HCT116 (cell line): ENCODE data around the gene UMODL1. TPM values are rescaled to one million over a fixed set of nuclear protein-coding genes. Genes with fewer than 3 reads are reported as not detected.

ENCODE experiments used
- ATAC-seq: fragments of 200-7000 bp; cut with Tn5 transposase; 2 replicates; pipeline ENCODE4 v1.9.1; 2020; ENCODE audit warnings: mild to moderate bottlenecking, moderate library complexity
- BruUV-seq: library from RNA; stranded (reverse); fragments of 400-500 nt; replicated peaks from 2 replicates; lab custom pipeline; 2021; lab: Mats Ljungman, UMichigan
- CTCF ChIA-PET: fragments of 300-600 bp; sonication (Branson Sonifier 250); formaldehyde crosslinking; loops from one replicate; lab custom pipeline; 2021; ENCODE audit warnings: antibody characterized with exemption; lab: Charles Lee
- POLR2A ChIA-PET: fragments of 300-600, 350-600 bp; sonication (Branson Sonifier 250); formaldehyde crosslinking; loops from one replicate; lab custom pipeline; 2021; ENCODE audit warnings: antibody characterized with exemption; lab: Charles Lee
- RAD21 ChIA-PET, 2 experiments: fragments of 300-600 bp; sonication (Branson Sonifier 250); formaldehyde crosslinking; loops; one replicate each; lab custom pipeline; 2023; ENCODE audit warnings: low total read pairs in 2 of 2; ENCODE audit not compliant: uncharacterized antibody in 2 of 2, unreplicated experiment in 2 of 2, low non-redundant PET in 1 of 2; lab: Charles Lee
- DNase-seq: peaks from one replicate; pipeline ENCODE4 v3.0.0-alpha.2; 2010; ENCODE audit warnings: low read depth, low spot score
- H2AFZ ChIP-seq: fragments of 200-600 bp; shearing (Covaris generic), sonication (generic); 2 replicates; pipeline ENCODE4 v1.6.1; 2017; ENCODE audit warnings: low read depth, mixed run types, mixed read lengths, antibody characterized with exemption, low read length; ENCODE audit not compliant: poor library complexity, severe bottlenecking
- H3K27ac ChIP-seq: 2 replicates; pipeline ENCODE4 v1.5.1; 2012; ENCODE audit warnings: low read depth, low read length
- H3K27me3 ChIP-seq: fragments of 200-600 bp; sonication (generic); 2 replicates; pipeline ENCODE4 v1.6.1; 2016; ENCODE audit warnings: mixed run types, low read length, mixed read lengths; ENCODE audit not compliant: insufficient read depth
- H3K36me3 ChIP-seq, 2 experiments: fragments of 200-500 bp in 1 of 2; fragments of 200-600 bp in 1 of 2; sonication (Bioruptor generic) in 1 of 2; sonication (generic) in 1 of 2; 2 replicates each; pipeline versions ENCODE4 v1.5.1 to v1.6.1; 2014 to 2016; ENCODE audit warnings: low read length in 2 of 2, inconsistent platforms in 1 of 2, mixed read lengths in 1 of 2, mixed run types in 1 of 2; ENCODE audit not compliant: insufficient read depth in 2 of 2, control insufficient read depth in 1 of 2
- H3K4me1 ChIP-seq, 2 experiments: fragments of 200-600 bp in 1 of 2; sonication (generic) in 1 of 2; 2 replicates each; pipeline versions ENCODE4 v1.5.1 to v1.6.1; 2012 to 2017; ENCODE audit warnings: low read length in 2 of 2, inconsistent platforms in 1 of 2, mild to moderate bottlenecking in 1 of 2, mixed read lengths in 1 of 2, mixed run types in 1 of 2, moderate library complexity in 1 of 2; ENCODE audit not compliant: insufficient read depth in 2 of 2, control insufficient read depth in 1 of 2
- H3K4me2 ChIP-seq: fragments of 200-600 bp; sonication (generic); 2 replicates; pipeline ENCODE4 v1.6.1; 2017; ENCODE audit warnings: mixed run types, low read length, mixed read lengths
- H3K4me3 ChIP-seq, 2 experiments: fragments of 200-600 bp in 1 of 2; sonication (generic) in 1 of 2; replicated peaks in 1 of 2; 2 replicates each; pipeline ENCODE4 v1.5.1; 2011 to 2016; ENCODE audit warnings: low read length in 2 of 2, control low read depth in 1 of 2, low read depth in 1 of 2, mild to moderate bottlenecking in 1 of 2, mixed read lengths in 1 of 2, mixed run types in 1 of 2
- H3K79me2 ChIP-seq: fragments of 200-600 bp; sonication (generic); 2 replicates; pipeline ENCODE4 v1.6.1; 2017; ENCODE audit warnings: mild to moderate bottlenecking, mixed run types, low read length, moderate library complexity, mixed read lengths; ENCODE audit not compliant: insufficient read depth
- H3K9ac ChIP-seq: fragments of 200-600 bp; sonication (generic); 2 replicates; pipeline ENCODE4 v1.6.1; 2016; ENCODE audit warnings: low read length, mixed read lengths
- H3K9me2 ChIP-seq: fragments of 200-600 bp; sonication (generic), shearing (Covaris generic); 2 replicates; pipeline ENCODE4 v1.6.1; 2017; ENCODE audit warnings: mixed run types, mild to moderate bottlenecking, moderate library complexity; ENCODE audit not compliant: insufficient read depth
- H3K9me3 ChIP-seq, 2 experiments: fragments of 200-500 bp in 1 of 2; fragments of 200-600 bp in 1 of 2; sonication (Bioruptor generic) in 1 of 2; sonication (generic) in 1 of 2; 2 replicates each; pipeline ENCODE4 v1.6.1; 2014 to 2017; ENCODE audit warnings: low read length in 2 of 2, mixed read lengths in 2 of 2, inconsistent platforms in 1 of 2, low read depth in 1 of 2, mild to moderate bottlenecking in 1 of 2, mixed run types in 1 of 2, moderate library complexity in 1 of 2; ENCODE audit not compliant: control insufficient read depth in 1 of 2, insufficient read depth in 1 of 2
- H4K20me1 ChIP-seq: fragments of 200-600 bp; sonication (generic), shearing (Covaris generic); 2 replicates; pipeline ENCODE4 v1.6.1; 2017; ENCODE audit warnings: mixed run types, mild to moderate bottlenecking, moderate library complexity; ENCODE audit not compliant: insufficient read depth
- CTCF ChIP-seq, 3 experiments: fragments of 200-600 bp in 1 of 3; sonication (generic) in 1 of 3; IDR thresholded peaks in 2 of 3; conservative IDR thresholded peaks in 1 of 3; 2 replicates each; pipeline ENCODE4 v1.5.1; 2012 to 2017; ENCODE audit warnings: low read depth in 2 of 3, low read length in 2 of 3, antibody characterized with exemption in 1 of 3, borderline replicate concordance in 1 of 3, control low read depth in 1 of 3, mild to moderate bottlenecking in 1 of 3, mixed read lengths in 1 of 3, mixed run types in 1 of 3, moderate library complexity in 1 of 3; ENCODE audit not compliant: insufficient read depth in 1 of 3
- EGR1 ChIP-seq: IDR thresholded peaks from 2 replicates; pipeline ENCODE4 v1.6.1; 2012; ENCODE audit warnings: low read depth
- FOSL1 ChIP-seq: IDR thresholded peaks from 2 replicates; pipeline ENCODE4 v1.6.1; 2012; ENCODE audit warnings: low read depth
- JUND ChIP-seq: IDR thresholded peaks from 2 replicates; pipeline ENCODE4 v1.6.1; 2012
- MAX ChIP-seq: IDR thresholded peaks from 2 replicates; pipeline ENCODE4 v1.6.1; 2012
- SP1 ChIP-seq: IDR thresholded peaks from 2 replicates; pipeline ENCODE4 v1.6.1; 2012; ENCODE audit warnings: low read depth
- TCF7L2 ChIP-seq: IDR thresholded peaks from 2 replicates; pipeline ENCODE4 v1.7.0; 2011; ENCODE audit warnings: borderline replicate concordance, inconsistent platforms; ENCODE audit not compliant: insufficient read depth, insufficient read length; ENCODE audit errors: extremely low read depth
- ZFX ChIP-seq: fragments of 450-650 bp; IDR thresholded peaks from 2 replicates; pipeline ENCODE4 v1.6.1; 2017
- ZNF274 ChIP-seq: fragments of 200-500 bp; sonication (Bioruptor generic); IDR thresholded peaks from 2 replicates; pipeline ENCODE4 v1.6.1; 2014; ENCODE audit warnings: mild to moderate bottlenecking, low read depth, low read length, inconsistent platforms
- intact Hi-C: fragments of 100-400 bp; cut with micrococcal nuclease; formaldehyde crosslinking; loops from 2 replicates; pipeline ENCODE4 v1.10.0; 2022
- total RNA-seq: library from RNA; stranded (reverse); gene quantifications from one replicate; pipeline ENCODE4 v1.2.1, GENCODE V29; 2021; ENCODE audit not compliant: unreplicated experiment

The UMODL1 gene
- total RNA-seq, 1 experiment from 2014 or later, result not detected

GRCh38 chr21:42056996-42057689 lies 14.0 kb upstream of the UMODL1 start:
- intact Hi-C loops, result no loop called here

More at GRCh38 chr21:42056996-42057689, 14.0 kb upstream of the UMODL1 start:
- no peak overlapping the region for H2AFZ ChIP-seq
- H3K9me2 ChIP-seq, result no peaks in the 10 kb centered on the region
- no peaks in the 10 kb centered on the region; the same call in 1 of the 2 replicates for H3K27me3 ChIP-seq
- no peaks in the 10 kb centered on the region for H3K9me3 ChIP-seq
- H3K4me3 ChIP-seq, result no peak overlapping the region
- no peak for DNase-seq
- CTCF ChIA-PET, result no interaction called here
- H4K20me1 ChIP-seq, result no peaks in the 10 kb centered on the region
- H3K27ac ChIP-seq, result no peak overlapping the region
- TF ChIP-seq ZFX, result no peak
- TF ChIP-seq SP1, result no peak
- no peak for TF ChIP-seq ZNF274
- no peak for TF ChIP-seq TCF7L2
- no peak for TF ChIP-seq MAX
- no peak for TF ChIP-seq FOSL1
- no peak for TF ChIP-seq JUND
- no peak for TF ChIP-seq CTCF (IDR thresholded peaks at IDR 0.05 in 2 of 3, conservative IDR thresholded peaks at IDR 0.05 in 1 of 3; ENCODE audit: borderline replicate concordance in 1 of 3, insufficient read depth in 1 of 3, low read depth in 2 of 3, low read length in 2 of 3)
- TF ChIP-seq EGR1, result no peak
- no TSS peak for BruUV-seq
- H3K4me2 ChIP-seq, result no peak overlapping the region
- no peak overlapping the region for H3K9ac ChIP-seq
- no peaks in the 10 kb centered on the region for H3K36me3 ChIP-seq
- no peak for ATAC-seq
- POLR2A ChIA-PET, result no interaction called here
- no peaks in the 10 kb centered on the region for H3K79me2 ChIP-seq
- no peaks in the 10 kb centered on the region; a peak in 1 of 4 replicates for H3K4me1 ChIP-seq
- RAD21 ChIA-PET, result no interaction called here
